Fibroblast of lung (primary cell): ENCODE measurements around the gene C1RL. TPM values are rescaled to one million over a fixed set of nuclear protein-coding genes. Genes with fewer than 3 reads are reported as not detected.
"Not testable (repeated sequence)": the region's sequence is repeated elsewhere in the genome, so short reads cannot be mapped to it uniquely, and the experiment has no call there.

Experiments used
- DNase-seq, 2 donors: peaks; one replicate each; pipeline versions ENCODE4 v3.0.0 to v3.0.0-alpha.2; 2010; ENCODE audit warnings: low read depth in 2 of 2
- H2AFZ ChIP-seq: 2 replicates; pipeline ENCODE4 v1.5.1; 2012; ENCODE audit warnings: low read length, control low read depth, inconsistent platforms
- H3K27ac ChIP-seq: 2 replicates; pipeline ENCODE4 v1.5.1; 2011; ENCODE audit warnings: low read length, control low read depth; ENCODE audit not compliant: insufficient read depth
- H3K27me3 ChIP-seq: 2 replicates; pipeline ENCODE4 v1.5.1; 2011; ENCODE audit warnings: mild to moderate bottlenecking, low read length; ENCODE audit not compliant: control insufficient read depth, insufficient read depth
- H3K36me3 ChIP-seq: 2 replicates; pipeline ENCODE4 v1.5.1; 2011; ENCODE audit warnings: low read length; ENCODE audit not compliant: control insufficient read depth, insufficient read depth
- H3K4me1 ChIP-seq: 2 replicates; pipeline ENCODE4 v1.5.1; 2011; ENCODE audit warnings: low read length; ENCODE audit not compliant: control insufficient read depth, insufficient read depth; ENCODE audit errors: extremely low read depth
- H3K4me2 ChIP-seq: 2 replicates; pipeline ENCODE4 v1.5.1; 2011; ENCODE audit warnings: low read length, control low read depth; ENCODE audit not compliant: insufficient read depth; ENCODE audit errors: extremely low read depth
- H3K4me3 ChIP-seq, 4 experiments: fragments of 200-600 bp in 1 of 4; sonication (generic) in 1 of 4; replicated peaks in 1 of 4; 2 replicates each; pipeline ENCODE4 v1.5.1; 2011 to 2016; ENCODE audit warnings: low read length in 4 of 4, low read depth in 3 of 4, mild to moderate bottlenecking in 3 of 4, control low read depth in 2 of 4, inconsistent platforms in 1 of 4, mixed read lengths in 1 of 4; ENCODE audit not compliant: insufficient read depth in 1 of 4; ENCODE audit errors: control extremely low read depth in 1 of 4
- H3K79me2 ChIP-seq: 2 replicates; pipeline ENCODE4 v1.5.1; 2012; ENCODE audit warnings: mild to moderate bottlenecking, low read length, inconsistent platforms; ENCODE audit not compliant: control insufficient read depth, insufficient read depth
- H3K9ac ChIP-seq: 2 replicates; pipeline ENCODE4 v1.5.1; 2011; ENCODE audit warnings: mild to moderate bottlenecking, low read length, control low read depth; ENCODE audit not compliant: insufficient read depth
- H3K9me3 ChIP-seq: 2 replicates; pipeline ENCODE4 v1.5.1; 2012; ENCODE audit warnings: low read depth, low read length; ENCODE audit not compliant: control insufficient read depth, insufficient read depth
- H4K20me1 ChIP-seq: 2 replicates; pipeline ENCODE4 v1.5.1; 2011; ENCODE audit warnings: low read length; ENCODE audit not compliant: control insufficient read depth, insufficient read depth; ENCODE audit errors: extremely low read depth
- CTCF ChIP-seq, 2 donors: IDR thresholded peaks in 1 of 2; conservative IDR thresholded peaks in 1 of 2; 1 replicate in 1 of 2; 2 replicates in 1 of 2; pipeline ENCODE4 v1.5.1; 2011 to 2012; ENCODE audit warnings: low read length in 2 of 2, control low read depth in 1 of 2, inconsistent platforms in 1 of 2, low read depth in 1 of 2, mild to moderate bottlenecking in 1 of 2
- EZH2 ChIP-seq: IDR thresholded peaks from 2 replicates; pipeline ENCODE4 v1.5.1; 2012; ENCODE audit warnings: low read length, control low read depth, mild to moderate bottlenecking; ENCODE audit errors: missing control alignments
- polyA plus RNA-seq, 2 donors: library from polyadenylated mRNA; depleted of rRNA in 1 of 2; stranded (reverse) in 1 of 2; unstranded in 1 of 2; fragments of >200 nt; gene quantifications; 2 replicates each; pipeline ENCODE4 v1.2.1, GENCODE V29; 2011 to 2012; ENCODE audit warnings: missing spikeins in 1 of 2
- total RNA-seq: library from RNA; depleted of rRNA; stranded (reverse); fragments of >200 nt; gene quantifications from 2 replicates; pipeline ENCODE4 v1.2.1, GENCODE V29; 2014

Gene C1RL
- total and polyA plus RNA-seq, 2 donors (not counting 1 experiment from before 2014, with no cell fraction given): 46.2 to 64.9 TPM

- Histone ChIP-seq H3K9me3 (no peaks in the 10 kb centered on the region), H4K20me1 (no peaks in the 10 kb centered on the region), H3K4me1 (peaks cover 17% of the 10 kb centered on the region), H3K4me3 (no peak overlapping the region), H2AFZ (no peak overlapping the region), H3K79me2 (no peaks in the 10 kb centered on the region), H3K27me3 (peaks cover 6% of the 10 kb centered on the region), H3K9ac (no peak overlapping the region), H3K27ac (peak overlapping the region; percentile 61), H3K36me3 (peaks cover 3% of the 10 kb centered on the region), H3K4me2 (no peak overlapping the region)
- DNase-seq: no peak
- TF ChIP-seq EZH2 (no peak), CTCF (conservative IDR thresholded peaks at IDR 0.05 in 1 of 2, IDR thresholded peaks at IDR 0.05 in 1 of 2; ENCODE audit: low read depth in 1 of 2, low read length in 2 of 2) (no peak)
Observed at GRCh38 chr12:7059780-7060179, 49.2 kb downstream of the C1RL start.

GRCh38 chr12:7058850-7059395 lies 50.1 kb downstream of the C1RL start:
- Histone ChIP-seq H3K4me2 (no peak overlapping the region), H3K4me3 (no peak overlapping the region), H3K27me3 (peaks cover 6% of the 10 kb centered on the region), H2AFZ (no peak overlapping the region), H4K20me1 (no peaks in the 10 kb centered on the region), H3K9me3 (no peaks in the 10 kb centered on the region), H3K4me1 (peaks cover 17% of the 10 kb centered on the region), H3K36me3 (peaks cover 2% of the 10 kb centered on the region), H3K79me2 (no peaks in the 10 kb centered on the region), H3K9ac (no peak overlapping the region), H3K27ac (no peak overlapping the region)
- TF ChIP-seq EZH2: no peak
- DNase-seq: no peak

- H4K20me1 ChIP-seq: no peaks in the 10 kb centered on the region
- no peak overlapping the region for H3K4me2 ChIP-seq
- no peaks in the 10 kb centered on the region for H3K36me3 ChIP-seq
- H3K9ac ChIP-seq: no peak overlapping the region
- H3K27me3 ChIP-seq: peaks cover 6% of the 10 kb centered on the region
- no peak overlapping the region for H3K4me3 ChIP-seq
- no peak for DNase-seq
- no peak for TF ChIP-seq EZH2
- peaks cover 17% of the 10 kb centered on the region for H3K4me1 ChIP-seq
- no peaks in the 10 kb centered on the region for H3K79me2 ChIP-seq
- no peak overlapping the region for H2AFZ ChIP-seq
- no peaks in the 10 kb centered on the region for H3K9me3 ChIP-seq
- no peak overlapping the region for H3K27ac ChIP-seq
Observed at GRCh38 chr12:7058163-7058845, 50.7 kb downstream of the C1RL start.

- not testable (repeated sequence) for H3K79me2 ChIP-seq, DNase-seq, H3K9me3 ChIP-seq, H2AFZ ChIP-seq, H3K4me1 ChIP-seq, H3K4me2 ChIP-seq, H3K4me3 ChIP-seq, H4K20me1 ChIP-seq, H3K27ac ChIP-seq, H3K9ac ChIP-seq, H3K36me3 ChIP-seq
- H3K27me3 ChIP-seq: peaks cover 11% of the 10 kb centered on the region
Observed at GRCh38 chr12:7055736-7056135, 53.3 kb downstream of the C1RL start.
